Measurements from ENCODE around the gene VPS36.

- TF ChIP-seq BHLHE40 (IDR thresholded peaks at IDR 0.05; ENCODE audit: borderline replicate concordance) (no peak), SP1 (IDR thresholded peaks at IDR 0.05) (no peak), FOXK2 (IDR thresholded peaks at IDR 0.05) (no peak), TARDBP (IDR thresholded peaks at IDR 0.05) (no peak), NFRKB (IDR thresholded peaks at IDR 0.05) (no peak), SUZ12 (IDR thresholded peaks at IDR 0.05) (no peak), FOXA1 (IDR thresholded peaks at IDR 0.05) (no peak), ARNT (IDR thresholded peaks at IDR 0.05) (no peak), LEF1 (IDR thresholded peaks at IDR 0.05; ENCODE audit: borderline replicate concordance) (no peak), L3MBTL2 (conservative IDR thresholded peaks at IDR 0.05) (no peak), FOXM1 (IDR thresholded peaks at IDR 0.05; ENCODE audit: borderline replicate concordance) (no peak)
Observed at GRCh38 chr13:52394586-52394985, 55.8 kb downstream of the VPS36 start.
